Anterior cingulate cortex (tissue), 58 donors: ENCODE results near the gene SPACDR.
A peak's percentile ranks its signal among the peaks of the same experiment; 100 is the strongest.

Experiments used
- DNase-seq, 58 donors: peaks; one replicate each; lab custom pipeline; 2025; lab: John Stamatoyannopoulos, UW

The SPACDR gene

GRCh38 chr7:100438172-100438571 is 25.9 kb downstream of the SPACDR start:
- no peak for DNase-seq

GRCh38 chr7:100437150-100438100 is 26.6 kb downstream of the SPACDR start:
- peak in 1 of 58 donors; percentile 9 for DNase-seq

GRCh38 chr7:100435401-100436304 is 28.4 kb downstream of the SPACDR start:
- DNase-seq = peak in 18 of 58 donors; percentile 9 to 68 (median 36)

GRCh38 chr7:100434297-100435144 is 29.5 kb downstream of the SPACDR start:
- no peak for DNase-seq

- no peak for DNase-seq
Observed at GRCh38 chr7:100433592-100434296, 30.3 kb downstream of the SPACDR start.

GRCh38 chr7:100433276-100433591 is 30.8 kb downstream of the SPACDR start:
- no peak for DNase-seq

GRCh38 chr7:100432621-100433275 is 31.3 kb downstream of the SPACDR start:
- no peak for DNase-seq

GRCh38 chr7:100432053-100432452 is 32.0 kb downstream of the SPACDR start:
- no peak for DNase-seq

GRCh38 chr7:100431286-100431735 is 32.7 kb downstream of the SPACDR start:
- no peak for DNase-seq

- DNase-seq = peak in 4 of 58 donors; percentile 21 to 40 (median 30)
Observed at GRCh38 chr7:100430493-100431285, 33.4 kb downstream of the SPACDR start.

- DNase-seq = peak; percentile 58 to 97 (median 93)
Observed at GRCh38 chr7:100429637-100430492, 34.2 kb downstream of the SPACDR start, which contains the start of gene MEPCE. TSS of gene MEPCE (plus strand) at chr7:100429831. CDS start at chr7:100430019, 188 bp downstream.

GRCh38 chr7:100428967-100429636 is 35.0 kb downstream of the SPACDR start:
- DNase-seq = peak; percentile 86 to 100 (median 98)

- peak; percentile 76 to 99 (median 94) for DNase-seq
Observed at GRCh38 chr7:100428199-100428966, 35.7 kb downstream of the SPACDR start, which contains the start of gene ZCWPW1. TSS of gene ZCWPW1 (minus strand) at chr7:100428703. CDS start at chr7:100420649, 8,054 bp downstream.

- peak in 1 of 58 donors; percentile 56 for DNase-seq
Observed at GRCh38 chr7:100427762-100428198, 36.3 kb downstream of the SPACDR start.

- no peak for DNase-seq
Observed at GRCh38 chr7:100426516-100426915, 37.5 kb downstream of the SPACDR start.
